ENCODE results near the gene ART1.

Gene ART1

GRCh38 chr11:3710485-3711259, 65.7 kb downstream of the ART1 start:
- FAIRE-seq (no peak), DNase-seq (ENCODE audit: insufficient read length, low spot score) (no peak)

- FAIRE-seq (no peak), DNase-seq (ENCODE audit: insufficient read length, low spot score) (no peak)
These were observed 67.3 kb downstream of the ART1 start for GRCh38 chr11:3712274-3712673.

Data from GM19239 (cell line).